OCI-LY3 (cell line): Measurements from ENCODE around the gene BTD.

ENCODE experiments used
- H2AFZ ChIP-seq: fragments of 200-600, 300-600 bp; shearing (Covaris generic); 2 replicates; pipeline ENCODE4 v1.6.0; 2014; ENCODE audit warnings: antibody characterized with exemption, low read depth, low read length
- H3K27ac ChIP-seq: fragments of 200-600, 300-600 bp; sonication (generic); 2 replicates; pipeline ENCODE4 v1.5.1; 2014; ENCODE audit warnings: mild to moderate bottlenecking, low read length, moderate library complexity, mixed read lengths
- H3K27me3 ChIP-seq: fragments of 200-600, 300-600 bp; sonication (generic); 2 replicates; pipeline ENCODE4 v1.6.1; 2014; ENCODE audit warnings: low read depth, low read length, mixed read lengths
- H3K36me3 ChIP-seq: fragments of 200-600, 300-600 bp; sonication (generic); replicated peaks from 2 replicates; pipeline ENCODE3; 2014; ENCODE audit warnings: low read depth, low read length, mixed read lengths
- H3K4me1 ChIP-seq: fragments of 300-600, 200-600 bp; sonication (generic); 2 replicates; pipeline ENCODE4 v1.6.1; 2014; ENCODE audit warnings: low read length, mixed read lengths
- H3K4me2 ChIP-seq: fragments of 200-600, 300-600 bp; sonication (generic); 2 replicates; pipeline ENCODE4 v1.6.1; 2014; ENCODE audit warnings: low read length, mixed read lengths
- H3K4me3 ChIP-seq: fragments of 300-600, 200-600 bp; sonication (generic); 2 replicates; pipeline ENCODE4 v1.5.1; 2014; ENCODE audit warnings: antibody characterized with exemption, mild to moderate bottlenecking, low read length, moderate library complexity
- H3K79me2 ChIP-seq: fragments of 300-600, 200-600 bp; shearing (Covaris generic); 2 replicates; pipeline ENCODE4 v1.6.1; 2014; ENCODE audit warnings: mild to moderate bottlenecking, low read length, mixed read lengths
- H3K9ac ChIP-seq: fragments of 300-600, 200-600 bp; shearing (Covaris generic); 2 replicates; pipeline ENCODE4 v1.6.0; 2014; ENCODE audit warnings: mild to moderate bottlenecking, low read length, moderate library complexity
- H3K9me3 ChIP-seq: fragments of 200-600, 300-600 bp; shearing (Covaris generic); 2 replicates; pipeline ENCODE4 v1.6.1; 2014; ENCODE audit warnings: low read length, mixed read lengths; ENCODE audit not compliant: insufficient read depth
- H4K20me1 ChIP-seq: fragments of 200-600, 300-600 bp; sonication (generic); 2 replicates; pipeline ENCODE4 v1.6.1; 2016; ENCODE audit warnings: low read length, mixed read lengths; ENCODE audit not compliant: insufficient read depth
- EZH2phosphoT487 ChIP-seq: fragments of 200-600 bp; shearing (Covaris generic); IDR thresholded peaks from 2 replicates; pipeline ENCODE4 v1.6.1; 2018; ENCODE audit warnings: antibody characterized with exemption, mixed run types, low read depth
- TF ChIP-seq, protein P1 (sequence below): fragments of 200-600, 300-600 bp; sonication (generic); IDR thresholded peaks from 2 replicates; pipeline ENCODE4 v1.5.1; 2014; ENCODE audit warnings: antibody characterized with exemption, low read length, low read depth

The BTD gene

DNA sequence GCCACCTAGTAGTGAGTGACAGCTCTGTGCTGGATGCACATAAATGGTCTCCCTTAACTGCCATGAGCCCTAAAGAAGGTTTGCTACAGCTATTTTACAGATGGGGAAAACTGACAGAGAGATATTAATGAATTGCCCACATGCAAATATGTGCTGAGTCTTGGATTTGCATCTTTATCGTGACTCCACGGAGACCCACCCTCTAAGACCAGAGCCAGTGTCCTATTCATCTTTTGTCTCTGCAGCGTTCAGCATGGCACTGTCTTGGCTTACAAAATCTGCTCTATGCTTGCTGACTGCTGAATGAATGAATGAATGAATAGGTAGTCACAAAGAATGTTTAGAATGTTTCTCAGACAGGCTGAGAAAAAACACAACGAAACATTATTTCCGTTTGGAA, 48.3 kb downstream of the BTD start:
- peaks cover 16% of the 10 kb centered on the region for H3K36me3 ChIP-seq
- H3K4me3 ChIP-seq = no peak overlapping the region
- TF ChIP-seq, protein P1, sequence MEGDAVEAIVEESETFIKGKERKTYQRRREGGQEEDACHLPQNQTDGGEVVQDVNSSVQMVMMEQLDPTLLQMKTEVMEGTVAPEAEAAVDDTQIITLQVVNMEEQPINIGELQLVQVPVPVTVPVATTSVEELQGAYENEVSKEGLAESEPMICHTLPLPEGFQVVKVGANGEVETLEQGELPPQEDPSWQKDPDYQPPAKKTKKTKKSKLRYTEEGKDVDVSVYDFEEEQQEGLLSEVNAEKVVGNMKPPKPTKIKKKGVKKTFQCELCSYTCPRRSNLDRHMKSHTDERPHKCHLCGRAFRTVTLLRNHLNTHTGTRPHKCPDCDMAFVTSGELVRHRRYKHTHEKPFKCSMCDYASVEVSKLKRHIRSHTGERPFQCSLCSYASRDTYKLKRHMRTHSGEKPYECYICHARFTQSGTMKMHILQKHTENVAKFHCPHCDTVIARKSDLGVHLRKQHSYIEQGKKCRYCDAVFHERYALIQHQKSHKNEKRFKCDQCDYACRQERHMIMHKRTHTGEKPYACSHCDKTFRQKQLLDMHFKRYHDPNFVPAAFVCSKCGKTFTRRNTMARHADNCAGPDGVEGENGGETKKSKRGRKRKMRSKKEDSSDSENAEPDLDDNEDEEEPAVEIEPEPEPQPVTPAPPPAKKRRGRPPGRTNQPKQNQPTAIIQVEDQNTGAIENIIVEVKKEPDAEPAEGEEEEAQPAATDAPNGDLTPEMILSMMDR = no peak
- no peak for TF ChIP-seq EZH2phosphoT487
- H3K27ac ChIP-seq = no peak overlapping the region
- no peaks in the 10 kb centered on the region for H3K79me2 ChIP-seq
- no peak overlapping the region for H3K4me2 ChIP-seq
- H4K20me1 ChIP-seq = no peaks in the 10 kb centered on the region
- H2AFZ ChIP-seq = no peak overlapping the region
- H3K4me1 ChIP-seq = peaks cover 30% of the 10 kb centered on the region
- H3K27me3 ChIP-seq = peaks cover 37% of the 10 kb centered on the region
- H3K9ac ChIP-seq = no peak overlapping the region
- H3K9me3 ChIP-seq = peaks cover 11% of the 10 kb centered on the region

DNA sequence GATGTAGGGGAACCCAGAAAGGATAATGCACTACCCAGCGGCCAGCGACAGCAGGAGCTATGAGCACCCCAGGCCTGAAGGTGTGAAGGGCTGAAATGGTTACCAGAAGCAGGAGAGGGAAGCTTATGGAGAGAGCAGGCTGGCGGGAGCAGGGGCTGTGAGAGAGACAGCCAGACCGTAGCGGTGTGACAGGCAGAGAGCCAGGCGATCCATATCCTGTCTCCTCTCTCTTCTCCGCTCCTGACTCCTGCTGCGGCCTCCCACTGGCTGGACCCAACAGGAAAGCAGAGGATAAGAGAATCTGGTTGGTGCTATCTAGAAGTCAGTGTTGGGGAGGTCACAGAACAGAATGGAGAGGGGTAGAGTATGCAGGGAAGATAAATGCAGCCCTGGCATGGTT, 49.9 kb downstream of the BTD start:
- no peaks in the 10 kb centered on the region for H4K20me1 ChIP-seq
- no peak overlapping the region for H3K27ac ChIP-seq
- no peak overlapping the region for H3K4me3 ChIP-seq
- H3K9ac ChIP-seq = no peak overlapping the region
- no peak overlapping the region for H2AFZ ChIP-seq
- no peak overlapping the region for H3K4me2 ChIP-seq
- H3K27me3 ChIP-seq = peaks cover 24% of the 10 kb centered on the region
- H3K36me3 ChIP-seq = peaks cover 23% of the 10 kb centered on the region
- no peak for TF ChIP-seq EZH2phosphoT487
- TF ChIP-seq, protein P1 = no peak
- H3K9me3 ChIP-seq = peaks cover 22% of the 10 kb centered on the region
- peaks cover 26% of the 10 kb centered on the region for H3K4me1 ChIP-seq
- no peaks in the 10 kb centered on the region for H3K79me2 ChIP-seq

DNA sequence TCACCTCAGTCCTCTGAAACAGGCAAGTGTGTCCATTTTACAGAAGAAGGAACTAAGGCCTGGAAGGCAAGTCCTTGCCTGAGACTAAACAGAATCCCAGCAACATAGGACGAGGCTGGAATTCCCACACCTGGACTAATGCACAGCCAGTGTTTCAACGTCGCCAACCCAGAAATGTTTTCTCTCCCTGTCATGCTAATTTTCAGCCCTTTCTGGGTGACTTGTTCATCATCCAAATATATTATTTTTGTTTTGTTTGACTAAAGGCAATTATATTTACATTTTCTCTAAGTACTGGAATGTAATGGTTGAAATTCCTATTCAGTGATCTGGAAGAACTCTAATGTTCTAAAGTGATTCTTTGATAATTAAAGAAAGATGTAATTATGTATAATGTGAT, 51.8 kb downstream of the BTD start:
- Histone ChIP-seq H4K20me1 (no peaks in the 10 kb centered on the region), H3K4me3 (no peak overlapping the region), H3K36me3 (peaks cover 32% of the 10 kb centered on the region), H3K27ac (no peak overlapping the region), H3K4me2 (no peak overlapping the region), H3K4me1 (peaks cover 7% of the 10 kb centered on the region), H3K27me3 (peaks cover 22% of the 10 kb centered on the region), H3K9ac (no peak overlapping the region), H2AFZ (no peak overlapping the region), H3K9me3 (peaks cover 35% of the 10 kb centered on the region), H3K79me2 (no peaks in the 10 kb centered on the region)
- TF ChIP-seq, protein P1 = no peak
- TF ChIP-seq EZH2phosphoT487 = no peak

DNA sequence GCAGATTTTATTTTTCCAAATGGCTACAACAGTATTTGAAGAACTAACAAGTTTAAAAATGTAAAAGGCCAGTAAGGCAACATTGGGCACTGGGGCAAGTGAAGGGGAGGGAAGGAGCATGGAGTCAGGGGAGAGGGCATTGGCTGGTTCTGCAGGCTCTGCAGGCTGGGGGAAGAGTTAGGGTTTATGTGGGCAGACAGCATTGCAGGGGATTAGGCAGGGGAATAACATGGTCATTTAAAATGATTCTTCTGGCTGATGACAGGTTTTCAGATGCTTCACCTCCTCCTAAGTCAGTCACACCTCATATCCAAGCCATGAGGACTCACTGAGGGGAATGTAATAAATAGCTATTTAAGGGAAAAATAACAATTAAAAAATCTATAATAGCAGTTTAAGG, 52.6 kb downstream of the BTD start:
- TF ChIP-seq, protein P1 = no peak
- no peak for TF ChIP-seq EZH2phosphoT487
- Histone ChIP-seq H3K4me1 (no peaks in the 10 kb centered on the region), H3K27me3 (peaks cover 14% of the 10 kb centered on the region), H2AFZ (no peak overlapping the region), H3K9me3 (peaks cover 37% of the 10 kb centered on the region), H3K4me2 (no peak overlapping the region), H3K4me3 (no peak overlapping the region), H4K20me1 (no peaks in the 10 kb centered on the region), H3K27ac (no peak overlapping the region), H3K79me2 (no peaks in the 10 kb centered on the region), H3K9ac (no peak overlapping the region), H3K36me3 (peaks cover 26% of the 10 kb centered on the region)
